Activated CD4-positive, CD25-positive, alpha-beta regulatory T cell treated with anti-CD3 and anti-CD28 coated beads, Interleukin-2, amount 50 U/mL, for 72 hours (primary cell): Measurements from ENCODE around the gene TTYH1.
"Not testable (repeated sequence)": the region's sequence is repeated elsewhere in the genome, so short reads cannot be mapped to it uniquely, and the experiment has no call there.

ENCODE experiments used
- DNase-seq: peaks from one replicate; pipeline ENCODE4 v3.0.0; 2021

TTYH1 gene

DNA sequence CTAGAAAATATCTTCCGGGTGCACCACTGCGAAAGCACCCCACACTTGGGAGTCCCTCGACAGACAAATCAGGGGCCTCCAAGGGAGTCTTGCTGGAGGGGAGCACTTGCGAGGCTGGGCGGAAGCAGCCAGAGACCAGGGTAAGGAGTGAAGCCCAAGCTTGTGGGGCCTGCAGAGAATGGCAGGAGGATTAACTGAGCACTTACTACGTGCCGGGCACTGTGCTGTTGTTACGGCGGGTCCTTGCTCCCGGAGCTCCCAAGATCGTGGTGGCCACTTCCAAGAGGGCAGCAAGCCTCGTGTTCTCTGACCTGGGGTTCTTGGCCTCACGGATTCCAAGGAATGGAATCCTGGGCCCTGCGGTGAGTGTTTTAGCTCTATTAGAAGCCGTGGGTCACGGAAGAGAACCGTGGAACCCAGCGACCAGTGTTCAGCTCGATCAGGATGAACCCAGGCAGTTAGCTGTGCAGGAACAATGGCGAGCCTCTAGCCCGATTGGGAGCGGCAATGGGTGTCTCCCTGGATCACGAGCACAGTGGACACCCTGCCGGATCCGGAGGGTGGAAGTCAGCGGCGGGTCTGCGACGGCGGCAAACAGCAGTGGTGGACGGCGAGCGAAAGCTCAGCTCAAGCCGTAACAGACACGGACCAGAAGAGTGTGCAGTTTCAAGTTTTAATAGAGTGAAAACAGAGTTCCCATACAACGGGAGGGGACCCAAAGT is 9.6 kb downstream of the TTYH1 start:
- no peak for DNase-seq

DNA sequence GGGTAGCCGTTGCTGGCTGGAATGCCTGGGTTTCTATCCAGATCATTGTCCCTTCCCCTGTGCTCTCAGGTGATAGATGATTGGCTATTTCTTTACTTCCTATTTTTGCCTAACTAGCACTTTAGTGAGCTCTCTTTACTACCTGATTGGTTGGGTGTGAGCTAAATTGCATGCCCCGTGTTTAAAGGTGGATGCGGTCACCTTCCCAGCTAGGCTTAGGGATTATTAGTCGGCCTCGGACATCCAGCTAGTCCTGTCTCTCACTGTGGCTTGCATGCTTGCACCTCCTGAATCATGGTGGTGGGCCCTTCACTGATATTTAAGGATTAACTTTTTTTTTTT is 10.1 kb downstream of the TTYH1 start:
- DNase-seq, result no peak

DNA sequence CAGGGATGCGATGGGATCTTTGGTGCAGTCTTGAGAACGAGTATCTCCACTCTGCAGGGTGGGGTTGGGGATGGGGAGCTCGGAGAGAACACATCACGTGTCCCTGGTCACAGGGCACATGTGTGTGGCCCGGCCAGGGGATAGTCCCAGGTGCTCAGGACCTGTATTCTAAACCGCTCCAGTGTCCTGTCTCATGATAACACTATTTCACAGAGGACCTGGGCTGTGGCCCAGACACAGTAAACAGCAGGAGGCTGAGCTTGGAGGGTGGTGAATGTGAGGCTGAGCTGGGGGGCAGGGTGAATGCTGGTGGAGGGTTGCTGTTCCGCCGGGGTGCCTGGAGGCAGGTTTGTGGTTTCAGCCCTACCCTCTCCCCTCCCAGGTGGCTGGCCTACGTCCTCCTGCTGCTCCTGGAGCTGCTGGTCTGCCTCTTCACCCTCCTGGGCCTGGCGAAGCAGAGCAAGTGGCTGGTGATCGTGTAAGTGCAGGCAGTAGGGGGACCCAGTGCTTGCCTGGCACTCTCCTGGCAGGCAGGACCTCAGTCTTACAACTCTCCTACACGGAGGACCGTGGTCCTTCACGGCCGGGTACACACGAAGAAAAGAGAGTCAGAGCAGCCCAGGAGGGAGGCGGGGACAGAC is 11.1 kb downstream of the TTYH1 start:
- DNase-seq, result no peak

DNA sequence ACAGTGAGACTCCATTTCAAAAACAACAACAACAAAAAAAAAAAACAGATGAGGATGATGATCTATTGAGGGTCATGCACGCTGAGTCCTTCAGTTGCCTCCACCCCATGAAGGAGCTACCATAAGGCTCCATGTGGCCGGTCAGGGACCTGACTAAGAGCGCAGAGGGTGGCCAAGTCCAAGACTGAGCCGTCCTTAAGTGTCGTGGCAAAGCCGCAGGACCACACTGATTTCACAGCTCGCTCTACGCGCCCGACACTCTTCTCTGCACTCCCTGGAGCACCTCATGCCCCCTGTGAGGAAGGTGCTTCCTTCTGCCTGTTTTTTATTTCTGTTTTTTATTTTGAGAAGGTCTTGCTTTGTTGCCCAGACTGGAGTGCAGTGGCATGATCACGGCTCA is 12.3 kb downstream of the TTYH1 start:
- DNase-seq, result no peak

DNA sequence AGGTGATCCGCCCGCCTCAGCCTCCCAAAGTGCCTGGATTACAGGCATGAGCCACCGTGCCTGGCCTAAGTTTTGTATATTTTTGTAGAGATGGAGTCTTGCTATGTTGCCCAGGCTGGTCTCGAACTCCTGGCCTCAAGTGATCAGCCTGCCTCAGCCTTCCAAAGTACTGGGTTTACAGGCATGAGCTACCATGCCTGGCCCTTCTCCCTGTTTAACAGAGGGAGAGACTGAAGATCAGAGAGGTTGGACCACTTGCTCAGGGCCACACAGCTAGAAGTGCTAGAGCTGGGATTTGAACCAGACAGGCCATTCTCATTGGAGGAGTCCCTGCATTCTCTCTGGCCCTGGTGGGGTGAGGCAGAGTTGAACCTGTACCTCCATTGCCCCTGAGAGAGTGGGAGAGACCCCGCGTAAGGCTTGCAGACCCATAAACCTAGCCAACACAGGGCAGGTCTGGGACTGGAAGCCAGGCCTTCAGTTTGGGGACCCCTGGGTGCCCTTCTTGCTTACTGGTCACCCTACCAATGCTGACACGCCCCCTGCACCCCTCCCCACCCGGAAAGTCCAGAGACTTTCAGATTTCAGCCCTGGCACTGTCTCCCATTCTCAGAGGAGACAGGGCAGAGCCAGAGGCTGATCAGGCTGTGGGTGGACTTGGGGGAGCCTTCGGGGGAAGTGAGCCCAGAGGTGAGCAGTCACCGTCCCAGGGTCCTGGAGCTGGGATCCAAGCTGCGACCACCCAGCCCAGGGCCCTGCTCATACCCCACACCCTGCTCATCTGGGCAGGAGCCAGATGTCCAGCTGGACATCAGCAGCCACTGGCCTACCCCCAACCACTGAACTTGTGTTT is 13.3 kb downstream of the TTYH1 start:
- no peak for DNase-seq

DNA sequence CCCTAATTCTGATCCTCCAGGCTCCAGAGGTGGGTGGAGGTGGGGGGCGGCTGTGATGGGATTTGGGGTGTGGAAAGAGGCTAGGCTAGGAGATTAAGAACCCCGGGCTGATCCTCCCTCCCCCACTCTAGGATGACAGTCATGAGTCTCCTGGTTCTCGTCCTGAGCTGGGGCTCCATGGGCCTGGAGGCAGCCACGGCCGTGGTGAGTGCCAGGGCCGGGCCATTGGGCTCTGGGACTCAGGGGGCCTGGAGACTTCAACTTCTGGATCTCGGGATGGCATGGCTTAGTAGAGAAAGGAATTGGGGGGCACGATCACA is 13.9 kb downstream of the TTYH1 start:
- no peak for DNase-seq

DNA sequence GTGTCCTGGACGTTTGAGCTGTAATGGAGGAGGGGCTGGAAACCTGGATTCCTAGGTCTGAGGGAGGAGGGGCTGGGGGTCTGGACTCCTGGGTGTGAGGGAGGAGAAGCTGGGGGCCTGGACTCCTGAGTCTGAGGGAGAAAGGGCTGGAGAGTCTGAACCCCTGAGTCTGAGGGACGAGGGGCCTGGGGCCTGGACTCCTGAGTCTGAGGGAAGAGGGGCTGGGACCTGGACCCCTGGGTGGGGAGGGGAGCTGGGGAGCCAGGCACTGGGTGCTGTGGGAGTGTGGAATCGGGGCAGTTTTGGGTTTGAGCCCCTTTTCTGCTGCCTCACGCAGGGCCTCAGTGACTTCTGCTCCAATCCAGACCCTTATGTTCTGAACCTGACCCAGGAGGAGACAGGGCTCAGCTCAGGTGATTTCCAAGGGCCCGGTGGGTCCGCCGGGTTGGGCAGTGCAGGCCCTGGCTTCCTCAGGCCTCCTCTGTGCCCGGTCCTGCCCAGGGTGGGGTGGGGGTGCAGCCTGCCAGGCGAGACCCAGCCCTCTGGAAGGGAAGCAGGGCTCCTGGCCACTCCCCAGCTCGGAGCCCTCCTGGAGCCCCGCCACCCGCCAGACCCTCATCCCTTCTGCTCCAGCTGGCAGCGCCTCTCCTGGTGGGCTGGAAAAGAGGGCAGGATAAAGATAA is 14.4 kb downstream of the TTYH1 start:
- DNase-seq, result no peak

DNA sequence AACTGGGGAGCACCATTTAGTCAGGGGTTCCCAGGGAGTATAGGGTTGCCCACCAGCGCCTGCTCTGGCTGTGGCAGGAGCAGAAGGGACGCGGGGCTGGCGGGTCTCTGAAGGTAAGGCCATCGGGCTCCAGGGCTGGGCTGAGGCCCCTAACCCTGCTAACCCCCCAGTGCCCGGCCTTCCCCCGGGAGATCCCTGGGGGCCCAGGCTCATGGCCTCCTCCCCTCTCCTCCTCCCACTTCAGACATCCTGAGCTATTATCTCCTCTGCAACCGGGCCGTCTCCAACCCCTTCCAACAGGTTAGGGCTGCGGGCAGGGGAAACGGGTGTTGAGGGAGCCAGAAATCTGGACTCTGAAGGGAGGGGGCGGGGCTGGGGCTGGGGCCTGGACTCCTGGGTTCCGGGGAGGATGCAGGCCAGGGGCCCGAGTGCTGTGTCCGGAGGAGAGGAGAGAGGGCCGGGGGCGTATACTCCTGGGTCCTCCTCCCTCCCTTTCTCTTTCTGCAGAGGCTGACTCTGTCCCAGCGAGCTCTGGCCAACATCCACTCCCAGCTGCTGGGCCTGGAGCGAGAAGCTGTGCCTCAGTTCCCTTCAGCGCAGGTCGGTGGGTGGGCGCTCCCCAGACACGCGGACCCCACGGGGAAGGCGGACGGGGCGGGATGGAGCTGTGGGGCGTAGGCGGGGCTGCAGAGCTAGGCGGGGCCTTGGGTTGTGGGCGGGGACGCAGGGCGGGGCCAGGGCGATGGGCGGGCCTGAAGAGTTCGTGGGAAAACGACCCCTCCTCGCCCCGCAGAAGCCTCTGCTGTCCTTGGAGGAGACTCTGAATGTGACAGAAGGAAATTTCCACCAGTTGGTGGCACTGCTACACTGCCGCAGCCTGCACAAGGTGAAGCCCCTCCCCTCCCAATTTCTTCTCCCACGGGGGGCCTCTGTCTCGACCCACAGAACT is 15.3 kb downstream of the TTYH1 start:
- DNase-seq, result no peak

DNA sequence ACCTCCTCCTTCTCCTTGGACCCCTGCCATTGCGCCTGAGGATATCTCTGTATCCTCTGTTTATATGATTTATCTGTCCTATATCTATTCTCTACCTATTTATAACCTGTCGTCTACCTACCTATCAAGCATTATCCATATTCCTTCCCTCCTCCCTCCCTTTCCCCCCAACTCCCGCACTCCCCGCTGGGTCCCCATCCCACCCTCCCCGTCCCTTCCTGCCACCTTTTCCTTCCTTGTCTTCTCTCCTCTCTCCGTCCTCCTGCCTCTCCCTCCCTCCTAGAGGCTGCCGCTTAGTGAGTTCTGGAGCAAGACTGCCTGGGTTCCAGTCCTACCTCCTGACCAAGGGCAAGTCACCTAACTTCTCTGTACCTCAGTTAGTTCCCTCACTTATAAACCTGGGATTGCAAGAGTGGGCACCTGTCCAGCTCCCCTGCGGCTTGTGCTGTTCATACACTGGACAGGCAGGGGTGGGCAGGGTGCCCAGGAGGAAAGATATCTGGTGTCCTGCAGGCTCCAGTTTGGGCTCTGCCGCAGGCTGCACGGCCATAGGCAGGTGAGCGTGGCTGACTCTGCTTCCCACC is 16.1 kb downstream of the TTYH1 start:
- DNase-seq, result no peak

DNA sequence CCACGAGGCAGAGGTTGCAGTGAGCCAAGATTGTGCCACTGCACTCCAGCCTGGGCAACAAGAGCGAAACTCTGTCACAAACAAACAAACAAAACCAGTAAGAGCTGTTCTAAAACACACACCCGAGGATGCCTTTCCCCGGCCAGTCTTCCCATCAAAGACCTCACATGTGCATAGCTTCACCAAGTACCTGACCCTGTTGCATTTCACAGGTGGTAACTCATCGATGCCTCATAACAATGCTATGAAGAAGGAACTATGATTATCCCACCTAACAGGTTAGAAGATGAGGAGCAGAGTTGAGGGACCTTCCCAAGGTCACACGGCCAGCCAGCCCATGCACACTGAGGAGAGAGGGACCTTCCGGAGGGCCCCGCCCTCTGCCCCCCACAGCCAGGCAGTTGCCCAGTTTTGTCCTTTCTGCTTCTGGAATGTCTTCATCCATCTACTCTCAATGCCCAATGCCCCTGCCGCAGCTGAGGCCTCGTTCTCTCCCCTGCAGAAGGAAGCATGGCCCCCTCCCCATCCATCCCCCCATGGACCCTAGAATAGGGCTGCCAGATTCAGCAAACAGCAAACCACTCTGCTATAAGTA is 17.0 kb downstream of the TTYH1 start:
- no peak for DNase-seq

DNA sequence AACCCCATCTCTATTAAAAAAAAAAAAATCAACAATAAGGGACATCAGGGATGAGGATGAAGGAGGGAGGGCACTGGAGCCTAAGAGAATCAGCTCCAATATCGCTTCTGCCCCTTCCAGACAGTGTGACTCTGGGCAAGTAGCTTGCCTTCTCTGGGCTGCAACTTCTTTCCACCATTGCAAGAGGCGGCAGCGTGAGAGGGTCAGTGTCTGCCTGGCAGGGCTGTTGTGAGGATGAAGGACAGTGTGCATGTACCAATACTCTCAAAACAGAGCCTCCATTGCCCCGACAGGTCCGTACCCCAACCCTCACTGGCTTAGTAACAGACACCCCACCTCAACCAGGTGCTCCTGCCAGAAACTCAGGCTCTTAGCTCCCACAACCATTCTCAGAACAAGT is 18.4 kb downstream of the TTYH1 start:
- DNase-seq, result no peak

DNA sequence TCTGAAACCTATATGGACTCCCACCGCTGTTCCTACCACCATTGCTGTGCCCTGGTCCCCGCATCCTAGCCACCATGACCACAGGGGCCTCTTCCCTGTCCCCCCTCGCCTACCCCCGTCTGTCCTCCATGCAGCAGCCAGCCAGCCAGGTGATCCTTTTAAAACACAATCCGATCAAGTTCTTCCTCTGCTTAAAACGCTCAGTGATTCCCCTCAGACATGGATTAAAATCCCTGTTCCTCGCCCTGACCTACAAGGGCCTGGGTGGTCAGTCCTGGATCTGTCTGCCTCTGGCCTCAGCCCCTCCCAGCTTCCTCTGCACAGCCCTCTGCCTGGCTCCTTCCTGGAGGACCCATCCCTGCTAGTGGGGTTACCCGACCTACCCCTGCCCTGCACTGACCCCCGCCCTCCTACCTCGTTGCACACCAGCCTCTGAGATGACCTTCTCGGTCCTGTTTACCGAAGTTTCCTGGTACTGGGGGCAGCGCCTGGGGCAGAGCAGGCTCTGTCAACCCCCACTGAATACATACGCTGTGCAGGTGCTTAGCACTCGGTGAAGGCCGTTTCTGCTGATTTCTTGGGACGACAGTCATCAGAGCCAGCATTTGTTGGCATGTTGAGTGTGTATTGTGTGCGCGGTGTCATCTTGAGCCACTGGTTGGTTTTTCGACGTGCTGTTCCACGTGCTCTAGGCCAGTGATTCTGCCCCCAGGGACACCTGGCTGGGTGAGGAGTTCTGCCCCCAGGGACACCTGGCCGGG is 19.0 kb downstream of the TTYH1 start:
- DNase-seq, result no peak

DNA sequence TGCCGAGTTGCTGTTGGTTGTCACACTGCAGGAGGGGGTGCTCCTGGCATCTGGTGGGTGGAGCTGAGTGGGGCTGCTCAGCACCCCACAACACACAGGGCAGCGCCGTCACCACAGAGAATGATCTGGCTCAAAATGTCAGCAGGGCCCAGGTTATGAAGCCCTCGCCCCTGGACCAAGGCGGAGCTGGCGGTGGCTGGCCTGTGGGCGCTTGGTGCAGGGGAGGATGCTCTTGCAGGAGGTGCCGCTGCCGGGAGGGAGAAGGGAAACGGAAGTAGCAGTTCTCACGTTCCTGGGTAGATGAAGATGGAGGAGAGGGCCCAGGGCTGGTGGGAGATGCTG is 19.6 kb downstream of the TTYH1 start:
- DNase-seq, result no peak

DNA sequence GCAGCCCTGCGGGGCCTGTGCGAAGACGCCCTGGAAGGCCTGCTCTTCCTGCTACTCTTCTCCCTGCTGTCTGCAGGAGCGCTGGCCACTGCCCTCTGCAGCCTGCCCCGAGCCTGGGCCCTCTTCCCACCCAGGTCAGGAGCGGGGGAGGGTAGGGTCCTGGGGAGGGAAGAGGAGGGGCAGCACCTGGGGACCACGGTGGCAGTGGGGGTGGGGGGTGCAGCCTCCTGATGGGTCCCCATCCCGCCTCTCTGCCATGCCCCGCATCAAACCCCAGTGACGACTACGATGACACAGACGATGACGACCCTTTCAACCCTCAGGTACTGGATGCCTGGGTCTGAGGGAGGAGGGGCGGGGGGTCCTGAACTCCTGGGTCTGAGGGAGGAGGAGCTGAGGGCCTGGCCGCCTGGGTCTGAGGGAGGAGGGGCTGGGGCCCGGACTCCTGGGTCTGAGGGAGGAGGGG is 20.3 kb downstream of the TTYH1 start:
- DNase-seq, result no peak

DNA sequence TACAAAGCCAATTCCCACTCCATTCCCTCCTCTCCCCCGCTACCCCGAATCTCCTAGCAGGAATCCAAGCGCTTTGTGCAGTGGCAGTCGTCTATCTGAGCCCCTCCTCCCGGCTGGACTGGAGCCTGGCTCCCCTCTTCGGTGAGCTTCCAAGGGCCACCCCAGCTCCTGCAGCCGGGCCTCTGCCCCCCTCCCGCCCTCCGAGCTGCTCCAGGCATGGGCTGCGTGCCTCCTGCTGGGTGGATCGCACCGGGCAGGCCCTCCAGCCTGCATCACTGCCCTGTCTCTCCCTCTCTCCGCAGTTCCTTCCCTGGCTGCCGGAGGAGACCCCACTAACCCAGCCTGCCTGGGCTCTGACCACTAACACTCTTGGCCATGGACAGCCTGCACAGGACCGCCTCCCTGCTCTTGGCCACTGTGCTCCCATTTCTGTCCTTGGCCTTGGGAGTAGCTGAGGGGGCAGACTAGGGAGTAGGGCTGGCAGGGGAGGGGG is 20.8 kb downstream of the TTYH1 start:
- DNase-seq, result no peak

DNA sequence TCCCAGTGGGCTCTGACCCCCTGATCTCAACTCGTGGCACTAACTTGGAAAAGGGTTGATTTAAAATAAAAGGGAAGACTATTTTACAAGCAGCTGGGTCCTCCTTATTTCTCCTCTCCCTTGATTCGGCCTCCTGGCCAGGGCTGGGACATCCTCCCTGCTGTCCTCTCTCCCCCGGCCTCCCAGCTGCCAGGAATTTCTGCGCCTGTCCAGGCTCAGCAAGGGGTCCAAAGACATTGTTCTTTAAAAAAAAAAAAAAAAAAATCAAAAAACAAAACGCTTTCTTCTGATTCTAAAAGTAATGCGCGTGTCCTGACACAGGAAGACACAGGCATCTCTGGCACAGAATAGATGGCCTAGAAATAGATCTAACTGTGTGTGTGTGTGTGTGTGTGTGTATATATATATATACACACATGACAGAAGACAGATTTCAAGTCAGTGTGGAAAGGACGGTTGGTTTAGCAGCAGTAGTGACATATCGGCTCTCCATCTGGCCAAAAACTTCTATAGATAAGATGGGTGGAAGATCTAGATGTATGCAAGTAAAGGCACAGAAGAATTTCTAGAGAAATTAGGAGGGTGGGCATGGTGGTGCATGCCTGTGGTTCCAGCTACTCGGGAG is 21.5 kb downstream of the TTYH1 start:
- no peak for DNase-seq

DNA sequence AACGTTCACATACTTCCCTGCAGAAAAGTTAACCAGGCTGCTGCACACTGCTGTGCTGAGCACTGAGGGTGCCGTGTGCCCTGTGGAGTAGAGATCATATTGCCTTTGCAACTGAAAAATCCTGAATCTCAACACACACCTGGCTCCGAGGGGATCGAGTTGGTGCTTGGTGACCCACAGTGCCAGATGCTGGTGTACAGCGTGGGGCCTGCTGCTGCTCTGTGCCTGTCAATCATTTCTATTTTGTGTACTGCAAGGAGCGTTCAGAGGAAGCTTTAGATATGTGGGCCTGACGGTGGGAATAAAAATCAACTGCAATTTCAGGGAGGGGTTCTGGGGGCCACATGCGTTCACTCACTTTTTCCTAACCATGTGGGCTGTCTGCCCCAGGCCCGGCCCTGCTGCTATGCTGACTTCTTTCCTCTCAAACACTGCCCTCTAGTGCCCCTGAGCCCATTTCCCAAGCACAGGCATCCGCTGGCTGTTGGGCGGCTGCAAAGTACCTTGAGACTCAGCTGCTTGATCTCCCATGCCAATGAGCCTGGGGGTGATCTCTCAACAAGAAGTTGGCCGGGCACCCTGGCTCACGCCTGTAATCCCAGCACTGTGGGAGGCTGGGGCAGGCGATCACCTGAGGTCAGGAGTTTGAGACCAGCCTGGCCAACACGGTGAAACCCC is 24.0 kb downstream of the TTYH1 start:
- no peak for DNase-seq

DNA sequence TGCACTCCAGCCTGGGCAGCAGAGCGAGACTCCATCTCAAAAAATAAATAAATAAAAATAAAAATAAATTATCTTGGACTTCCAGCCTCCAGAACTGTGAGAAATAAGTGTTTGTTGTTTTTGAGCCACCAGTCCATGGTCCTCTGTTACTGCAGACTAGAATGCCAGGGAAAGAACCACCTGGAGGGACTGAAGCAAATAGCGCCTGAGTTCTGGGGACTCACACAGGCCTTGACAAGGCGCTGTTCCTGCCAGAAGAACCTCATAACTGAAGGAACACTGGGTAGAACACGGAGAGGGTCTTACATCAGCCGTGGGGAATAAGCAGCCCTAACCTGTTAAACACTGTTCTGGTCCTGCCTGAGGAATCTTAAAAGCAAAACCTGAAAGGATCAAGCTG is 25.4 kb downstream of the TTYH1 start:
- no peak for DNase-seq

DNA sequence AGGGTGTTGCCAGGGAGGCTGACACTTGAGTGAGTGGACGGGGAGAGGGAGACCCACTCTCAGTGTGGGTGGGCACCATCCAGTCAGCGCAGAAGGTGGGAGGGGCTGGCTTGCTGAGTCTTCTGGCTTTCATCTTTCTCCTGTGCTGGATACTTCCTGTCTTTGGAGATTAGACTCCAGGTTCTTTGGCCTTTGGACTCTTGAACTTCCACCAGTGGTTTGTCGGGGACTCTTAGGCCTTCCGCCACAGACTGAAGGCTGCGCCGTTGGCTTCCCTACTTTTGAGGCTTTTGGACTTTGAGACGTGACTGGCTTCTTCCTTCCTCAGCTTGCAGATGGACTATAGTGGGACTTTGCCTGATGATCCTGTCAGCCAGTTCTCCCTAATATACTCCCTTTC is 29.5 kb downstream of the TTYH1 start:
- no peak for DNase-seq

DNA sequence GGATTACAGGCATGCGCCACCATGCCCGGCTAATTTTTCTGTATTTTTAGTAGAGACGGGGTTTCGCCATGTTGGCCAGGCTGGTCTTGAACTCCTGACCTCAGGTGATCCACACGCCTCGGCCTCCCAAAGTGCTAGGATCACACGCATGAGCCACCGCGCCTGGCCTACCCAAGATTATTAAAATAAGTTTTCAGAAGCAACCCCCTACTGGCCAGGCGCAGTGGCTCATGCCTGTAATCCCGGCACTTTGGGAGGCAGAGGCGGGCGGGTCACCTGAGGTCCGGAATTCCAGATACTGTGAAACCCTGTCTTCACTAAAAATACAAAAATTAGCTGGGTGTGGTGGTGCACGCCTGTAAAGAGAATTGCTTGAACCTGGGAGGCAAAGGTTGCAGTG is 31.1 kb downstream of the TTYH1 start:
- not testable (repeated sequence) for DNase-seq
